ENCODE data around the gene CCDC85A.

The CCDC85A gene

GRCh38 chr2:56232912-56233311 is 49.1 kb downstream of the CCDC85A start:
- in situ Hi-C loops (cut with MboI; ENCODE audit: low sequenced_read_pairs) = no loop called here
- H3K4me3 ChIP-seq = no peak overlapping the region
- no peaks in the 10 kb centered on the region for H3K9me3 ChIP-seq
- no peaks in the 10 kb centered on the region for H3K4me1 ChIP-seq
- H3K27me3 ChIP-seq (ENCODE audit: low read depth) = peaks cover 4% of the 10 kb centered on the region
- H3K36me3 ChIP-seq (replicated peaks) = no peaks in the 10 kb centered on the region
- DNase-seq (ENCODE audit: low spot score in 2 of 2) = no peak

GRCh38 chr2:56234241-56234640 is 50.5 kb downstream of the CCDC85A start:
- in situ Hi-C loops (cut with MboI; ENCODE audit: low sequenced_read_pairs) = no loop called here
- H3K4me1 ChIP-seq = no peaks in the 10 kb centered on the region
- no peaks in the 10 kb centered on the region for H3K9me3 ChIP-seq
- H3K36me3 ChIP-seq (replicated peaks) = no peaks in the 10 kb centered on the region
- DNase-seq (ENCODE audit: low spot score in 2 of 2) = no peak
- H3K4me3 ChIP-seq = no peak overlapping the region
- peaks cover 4% of the 10 kb centered on the region for H3K27me3 ChIP-seq (ENCODE audit: low read depth)

GRCh38 chr2:56239030-56239429 is 55.2 kb downstream of the CCDC85A start:
- Histone ChIP-seq H3K36me3 (replicated peaks) (no peaks in the 10 kb centered on the region), H3K4me3 (no peak overlapping the region), H3K27me3 (ENCODE audit: low read depth) (no peaks in the 10 kb centered on the region), H3K4me1 (no peaks in the 10 kb centered on the region), H3K9me3 (no peaks in the 10 kb centered on the region)
- DNase-seq (ENCODE audit: low spot score in 2 of 2) = no peak
- in situ Hi-C loops (cut with MboI; ENCODE audit: low sequenced_read_pairs) = no loop called here

GRCh38 chr2:56239437-56239836 is 55.6 kb downstream of the CCDC85A start:
- Histone ChIP-seq H3K4me3 (no peak overlapping the region), H3K9me3 (no peaks in the 10 kb centered on the region), H3K4me1 (no peaks in the 10 kb centered on the region), H3K27me3 (ENCODE audit: low read depth) (no peaks in the 10 kb centered on the region), H3K36me3 (replicated peaks) (no peaks in the 10 kb centered on the region)
- in situ Hi-C loops (cut with MboI; ENCODE audit: low sequenced_read_pairs) = no loop called here
- DNase-seq (ENCODE audit: low spot score in 2 of 2) = no peak

- Histone ChIP-seq H3K9me3 (no peaks in the 10 kb centered on the region), H3K4me3 (no peak overlapping the region), H3K36me3 (replicated peaks) (no peaks in the 10 kb centered on the region), H3K27me3 (ENCODE audit: low read depth) (no peaks in the 10 kb centered on the region), H3K4me1 (no peaks in the 10 kb centered on the region)
- in situ Hi-C loops (cut with MboI; ENCODE audit: low sequenced_read_pairs) = no loop called here
- DNase-seq (ENCODE audit: low spot score in 2 of 2) = no peak
Measured at GRCh38 chr2:56240210-56240609, 56.4 kb downstream of the CCDC85A start.

GRCh38 chr2:56244506-56244905 is 60.7 kb downstream of the CCDC85A start:
- DNase-seq (ENCODE audit: low spot score in 2 of 2) = no peak
- H3K27me3 ChIP-seq (ENCODE audit: low read depth) = no peaks in the 10 kb centered on the region
- H3K4me1 ChIP-seq = no peaks in the 10 kb centered on the region
- no peaks in the 10 kb centered on the region for H3K9me3 ChIP-seq
- in situ Hi-C loops (cut with MboI; ENCODE audit: low sequenced_read_pairs) = no loop called here
- H3K36me3 ChIP-seq (replicated peaks) = no peaks in the 10 kb centered on the region
- H3K4me3 ChIP-seq = no peak overlapping the region

- no peaks in the 10 kb centered on the region for H3K36me3 ChIP-seq (replicated peaks)
- no peaks in the 10 kb centered on the region for H3K9me3 ChIP-seq
- in situ Hi-C loops (cut with MboI; ENCODE audit: low sequenced_read_pairs) = no loop called here
- H3K4me3 ChIP-seq = no peak overlapping the region
- no peaks in the 10 kb centered on the region for H3K4me1 ChIP-seq
- H3K27me3 ChIP-seq (ENCODE audit: low read depth) = no peaks in the 10 kb centered on the region
- DNase-seq (ENCODE audit: low spot score in 2 of 2) = no peak
Measured at GRCh38 chr2:56244911-56245530, 61.2 kb downstream of the CCDC85A start.

- Histone ChIP-seq H3K27me3 (ENCODE audit: low read depth) (no peaks in the 10 kb centered on the region), H3K36me3 (replicated peaks) (no peaks in the 10 kb centered on the region), H3K4me1 (no peaks in the 10 kb centered on the region), H3K9me3 (no peaks in the 10 kb centered on the region), H3K4me3 (no peak overlapping the region)
- in situ Hi-C loops (cut with MboI; ENCODE audit: low sequenced_read_pairs) = no loop called here
- DNase-seq (ENCODE audit: low spot score in 2 of 2) = no peak
Measured at GRCh38 chr2:56248965-56249742, 65.4 kb downstream of the CCDC85A start.

- Histone ChIP-seq H3K4me1 (no peaks in the 10 kb centered on the region), H3K27me3 (ENCODE audit: low read depth) (no peaks in the 10 kb centered on the region), H3K36me3 (replicated peaks) (no peaks in the 10 kb centered on the region), H3K4me3 (no peak overlapping the region), H3K9me3 (no peaks in the 10 kb centered on the region)
- in situ Hi-C loops (cut with MboI; ENCODE audit: low sequenced_read_pairs) = no loop called here
- no peak for DNase-seq (ENCODE audit: low spot score in 2 of 2)
Measured at GRCh38 chr2:56250153-56250729, 66.5 kb downstream of the CCDC85A start.

- no peaks in the 10 kb centered on the region for H3K27me3 ChIP-seq (ENCODE audit: low read depth)
- in situ Hi-C loops (cut with MboI; ENCODE audit: low sequenced_read_pairs) = no loop called here
- no peaks in the 10 kb centered on the region for H3K9me3 ChIP-seq
- H3K36me3 ChIP-seq (replicated peaks) = no peaks in the 10 kb centered on the region
- no peaks in the 10 kb centered on the region for H3K4me1 ChIP-seq
- H3K4me3 ChIP-seq = no peak overlapping the region
- no peak for DNase-seq (ENCODE audit: low spot score in 2 of 2)
Measured at GRCh38 chr2:56260415-56260814, 76.6 kb downstream of the CCDC85A start.

- Histone ChIP-seq H3K4me1 (no peaks in the 10 kb centered on the region), H3K27me3 (ENCODE audit: low read depth) (no peaks in the 10 kb centered on the region), H3K9me3 (no peaks in the 10 kb centered on the region), H3K36me3 (replicated peaks) (no peaks in the 10 kb centered on the region), H3K4me3 (no peak overlapping the region)
- in situ Hi-C loops (cut with MboI; ENCODE audit: low sequenced_read_pairs) = no loop called here
- no peak for DNase-seq (ENCODE audit: low spot score in 2 of 2)
Measured at GRCh38 chr2:56262241-56262640, 78.5 kb downstream of the CCDC85A start.

GRCh38 chr2:56263876-56264275 is 80.1 kb downstream of the CCDC85A start:
- Histone ChIP-seq H3K9me3 (no peaks in the 10 kb centered on the region), H3K4me3 (no peak overlapping the region), H3K4me1 (no peaks in the 10 kb centered on the region), H3K36me3 (replicated peaks) (no peaks in the 10 kb centered on the region), H3K27me3 (ENCODE audit: low read depth) (no peaks in the 10 kb centered on the region)
- in situ Hi-C loops (cut with MboI; ENCODE audit: low sequenced_read_pairs) = no loop called here
- no peak for DNase-seq (ENCODE audit: low spot score in 2 of 2)

GRCh38 chr2:56266761-56267414 is 83.1 kb downstream of the CCDC85A start:
- Histone ChIP-seq H3K27me3 (ENCODE audit: low read depth) (no peaks in the 10 kb centered on the region), H3K36me3 (replicated peaks) (no peaks in the 10 kb centered on the region), H3K4me3 (no peak overlapping the region), H3K4me1 (no peaks in the 10 kb centered on the region), H3K9me3 (no peaks in the 10 kb centered on the region)
- in situ Hi-C loops (cut with MboI; ENCODE audit: low sequenced_read_pairs) = no loop called here
- no peak for DNase-seq (ENCODE audit: low spot score in 2 of 2)

GRCh38 chr2:56267415-56267788 is 83.6 kb downstream of the CCDC85A start:
- H3K4me1 ChIP-seq = no peaks in the 10 kb centered on the region
- no peak for DNase-seq (ENCODE audit: low spot score in 2 of 2)
- in situ Hi-C loops (cut with MboI; ENCODE audit: low sequenced_read_pairs) = no loop called here

More at GRCh38 chr2:56267415-56267788, 83.6 kb downstream of the CCDC85A start:
- H3K27me3 ChIP-seq (ENCODE audit: low read depth) = no peaks in the 10 kb centered on the region
- no peak overlapping the region for H3K4me3 ChIP-seq
- H3K36me3 ChIP-seq (replicated peaks) = no peaks in the 10 kb centered on the region
- H3K9me3 ChIP-seq = no peaks in the 10 kb centered on the region
